Ishikawa (cell line): ENCODE data around the gene RELB.

Experiments used
- EP300 ChIP-seq: IDR thresholded peaks from 2 replicates; pipeline ENCODE4 v1.6.1; 2012; ENCODE audit warnings: borderline replicate concordance
- FOXM1 ChIP-seq: IDR thresholded peaks from 2 replicates; pipeline ENCODE4 v1.6.1; 2012; ENCODE audit warnings: low read depth, borderline replicate concordance
- MAX ChIP-seq: IDR thresholded peaks from 2 replicates; pipeline ENCODE4 v1.6.1; 2012
- RAD21 ChIP-seq: IDR thresholded peaks from 2 replicates; pipeline ENCODE4 v1.6.1; 2012; ENCODE audit warnings: low read depth
- TAF1 ChIP-seq: IDR thresholded peaks from 2 replicates; pipeline ENCODE4 v1.6.1; 2012; ENCODE audit warnings: low read depth, mild to moderate bottlenecking
- YY1 ChIP-seq: IDR thresholded peaks from 2 replicates; pipeline ENCODE4 v1.6.1; 2012; ENCODE audit warnings: low read depth

DNA sequence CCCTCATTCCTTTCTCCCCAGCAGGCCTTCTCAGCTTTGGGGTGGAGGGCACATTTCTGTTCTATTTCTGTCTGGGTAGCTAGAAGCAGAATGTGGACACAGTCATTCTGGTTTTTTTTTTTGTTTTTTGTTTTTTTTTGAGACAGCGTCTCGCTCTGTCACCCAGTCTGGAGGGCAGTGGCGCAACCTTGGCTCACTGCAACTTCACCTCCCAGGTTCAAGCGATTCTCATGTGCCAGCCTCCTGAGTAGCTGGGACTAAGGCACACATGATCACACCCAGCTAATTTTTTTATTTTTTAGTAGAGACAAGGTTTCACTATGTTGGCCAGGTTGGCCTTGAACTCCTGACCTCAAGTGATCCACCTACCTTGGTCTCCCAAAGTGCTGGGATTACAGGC is 25.8 kb upstream of the RELB start:
- TF ChIP-seq TAF1 (no peak), FOXM1 (no peak), RAD21 (no peak), EP300 (no peak), YY1 (no peak), MAX (no peak)
